Measurements from ENCODE around the gene RGCC. TPM values are rescaled to one million over a fixed set of nuclear protein-coding genes. Genes with fewer than 3 reads are reported as not detected.

RGCC gene, protein sequence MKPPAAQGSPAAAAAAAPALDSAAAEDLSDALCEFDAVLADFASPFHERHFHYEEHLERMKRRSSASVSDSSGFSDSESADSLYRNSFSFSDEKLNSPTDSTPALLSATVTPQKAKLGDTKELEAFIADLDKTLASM
- 6.9 and 28.1 TPM in 2 replicates for total RNA-seq

DNA sequence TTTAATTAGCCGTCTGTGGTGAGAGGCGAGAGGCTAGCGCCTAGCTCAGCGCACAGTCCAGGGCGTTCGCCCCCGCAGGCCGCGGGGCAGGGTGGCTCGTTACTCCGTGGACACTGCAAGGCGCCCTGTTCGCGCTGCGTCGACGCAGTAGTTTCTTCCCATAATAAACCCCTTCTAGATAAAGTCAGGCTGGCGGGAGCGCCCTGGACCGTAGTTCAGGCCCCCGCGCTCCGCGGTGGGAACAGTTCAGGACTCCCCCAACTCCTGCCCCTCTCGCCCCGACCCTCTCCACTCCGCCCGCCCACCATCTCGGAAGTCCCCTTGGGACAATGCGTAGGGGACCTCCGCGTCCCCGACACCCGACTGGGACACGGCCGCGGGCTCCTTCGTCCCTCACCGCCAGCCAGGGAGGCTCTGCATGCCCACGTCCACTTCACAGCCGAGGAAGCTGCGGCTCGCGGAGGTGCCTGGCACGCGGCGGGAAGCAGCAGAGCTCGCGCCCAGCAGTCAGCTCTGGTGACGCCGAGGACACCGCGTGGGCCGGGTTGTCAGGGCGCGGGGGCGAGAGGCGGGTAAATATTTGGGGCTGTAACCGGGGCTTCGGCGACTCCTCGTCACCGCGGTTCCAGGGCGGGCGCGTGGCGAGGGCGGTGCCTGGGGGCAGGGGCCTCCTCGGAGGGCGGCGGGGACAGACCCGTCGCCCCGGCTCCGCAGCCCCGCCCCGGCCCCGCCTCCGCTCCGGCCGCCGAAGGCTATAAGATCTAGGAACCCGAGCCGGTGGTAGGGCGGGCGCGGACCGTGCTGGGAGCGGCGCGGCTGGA is at the start of gene RGCC:
RGCC (plus strand) TSS at position 783 of the 821 bp plus-strand sequence. CDS start 158 bp downstream, outside the sequence.

Other genes starting within 250 kb of the RGCC start
- 3.4 and 6.1 TPM in 2 replicates for gene MTRF1, start 194.0 kb upstream of the RGCC start, total RNA-seq
- 7.6 TPM in 2 replicates for gene NAA16, start 146.3 kb upstream of the RGCC start, total RNA-seq